GM12891 (cell line): ENCODE measurements around the gene EPB41L4A.

ENCODE experiments used
- POLR2AphosphoS5 ChIP-seq: IDR thresholded peaks from 2 replicates; pipeline ENCODE4 v1.6.1; 2011; ENCODE audit warnings: low read depth, low read length, control low read depth
- TAF1 ChIP-seq: IDR thresholded peaks from 2 replicates; pipeline ENCODE4 v1.6.1; 2011; ENCODE audit warnings: low read depth, low read length, control low read depth

DNA sequence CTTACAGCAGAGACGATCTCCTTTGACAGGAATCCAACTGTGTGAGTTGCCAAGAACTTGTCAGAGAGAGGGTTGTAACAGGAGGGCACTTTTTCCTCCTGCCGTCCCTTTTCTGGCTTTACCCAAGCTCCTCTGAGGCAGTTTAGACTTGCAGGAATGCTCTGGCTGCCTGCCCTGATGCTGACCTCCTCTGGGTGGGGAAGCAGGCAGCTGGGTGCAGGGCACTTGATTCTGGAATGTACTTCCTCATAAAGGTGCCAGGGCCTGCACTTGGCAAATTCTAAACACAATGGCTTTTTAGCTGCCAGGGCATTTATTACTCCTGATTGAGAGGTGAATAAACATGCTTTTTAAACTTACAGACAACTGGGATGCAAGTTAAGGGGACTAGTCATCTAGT lies 190.4 kb downstream of the EPB41L4A start:
- TF ChIP-seq POLR2AphosphoS5 (no peak), TAF1 (no peak)
